HepG2 (cell line): ENCODE measurements around the gene GSK3B. TPM values are rescaled to one million over a fixed set of nuclear protein-coding genes. Genes with fewer than 3 reads are reported as not detected.

Experiments
- ATAC-seq: fragments of 200-7000 bp; cut with Tn5 transposase; 3 replicates; pipeline ENCODE4 v1.9.1; 2020; ENCODE audit warnings: mild to moderate bottlenecking, moderate library complexity
- BruUV-seq: library from RNA; stranded (reverse); fragments of 400-500 nt; replicated peaks from 2 replicates; lab custom pipeline; 2021; lab: Mats Ljungman, UMichigan
- CTCF ChIA-PET: fragments of 300-600 bp; formaldehyde crosslinking; extraction: SDS; loops from one replicate; lab custom pipeline; 2021; ENCODE audit warnings: low total read pairs, inconsistent platforms, low intra/inter-chr PET ratio; lab: Yijun Ruan, JAX
- POLR2A ChIA-PET: fragments of 350-600 bp; sonication (Branson Sonifier 250); formaldehyde crosslinking; loops from one replicate; lab custom pipeline; 2020; ENCODE audit warnings: antibody characterized with exemption, inconsistent platforms; lab: Yijun Ruan, JAX
- DNase-seq: peaks from one replicate; pipeline ENCODE4 v3.0.0-alpha.2; 2015; ENCODE audit warnings: low spot score
- FAIRE-seq: peaks from 3 replicates; lab custom pipeline; 2011; peaks lifted over from hg19 to GRCh38; lab: Jason Lieb, UNC
- H2AFZ ChIP-seq: one replicate; pipeline ENCODE4 v1.6.1; 2011; ENCODE audit warnings: low read length, inconsistent platforms
- H3K27ac ChIP-seq: fragments of 300-600 bp; 3 replicates; pipeline ENCODE4 v1.8.0; 2011; ENCODE audit warnings: mixed run types, mild to moderate bottlenecking, mixed read lengths, low read length, inconsistent platforms; ENCODE audit not compliant: insufficient read depth; ENCODE audit errors: extremely low read length
- H3K27me3 ChIP-seq, 2 experiments: fragments of 200-600 bp in 1 of 2; 2 replicates in 1 of 2; 3 replicates in 1 of 2; pipeline versions ENCODE4 v1.6.0 to v1.8.0; 2011; ENCODE audit warnings: low read length in 2 of 2, mild to moderate bottlenecking in 2 of 2, moderate library complexity in 2 of 2, inconsistent platforms in 1 of 2; ENCODE audit not compliant: insufficient read depth in 2 of 2, control insufficient read depth in 1 of 2
- H3K36me3 ChIP-seq, 2 experiments: fragments of 200-600 bp in 1 of 2; replicated peaks in 1 of 2; 2 replicates in 1 of 2; 3 replicates in 1 of 2; pipeline versions ENCODE4 v1.5.1 to v1.8.0; 2011; ENCODE audit warnings: low read length in 2 of 2, inconsistent platforms in 1 of 2; ENCODE audit not compliant: insufficient read depth in 2 of 2, control insufficient read depth in 1 of 2
- H3K4me1 ChIP-seq: 2 replicates; pipeline ENCODE4 v1.5.1; 2012; ENCODE audit warnings: low read length, inconsistent platforms; ENCODE audit not compliant: insufficient read depth
- H3K4me2 ChIP-seq: 2 replicates; pipeline ENCODE4 v1.6.0; 2011; ENCODE audit warnings: low read depth, low read length, inconsistent platforms
- H3K4me3 ChIP-seq, 3 experiments: fragments of 200-600 bp in 1 of 3; sonication (generic), shearing (Covaris generic) in 1 of 3; replicated peaks in 1 of 3; 2 replicates each; pipeline ENCODE4 v1.5.1; 2011 to 2016; ENCODE audit warnings: low read length in 3 of 3, inconsistent platforms in 2 of 3, low read depth in 2 of 3, mild to moderate bottlenecking in 2 of 3, control low read depth in 1 of 3, mixed read lengths in 1 of 3; ENCODE audit not compliant: insufficient read depth in 1 of 3
- H3K79me2 ChIP-seq: one replicate; pipeline ENCODE4 v1.6.1; 2011; ENCODE audit warnings: low read length, inconsistent platforms; ENCODE audit not compliant: insufficient read depth
- H3K9ac ChIP-seq: 2 replicates; pipeline ENCODE4 v1.6.0; 2011; ENCODE audit warnings: mild to moderate bottlenecking, low read depth, low read length, inconsistent platforms; ENCODE audit not compliant: insufficient read depth
- H3K9me3 ChIP-seq: 2 replicates; pipeline ENCODE4 v1.5.1; 2012; ENCODE audit warnings: mild to moderate bottlenecking, low read length
- H4K20me1 ChIP-seq: 2 replicates; pipeline ENCODE4 v1.6.0; 2011; ENCODE audit warnings: inconsistent platforms, mild to moderate bottlenecking, low read length, moderate library complexity; ENCODE audit not compliant: insufficient read depth
- ATF7 ChIP-seq, 2 experiments: fragments of 450-650 bp in 1 of 2; sonication (generic) in 1 of 2; formaldehyde crosslinking in 1 of 2; IDR thresholded peaks; 2 replicates each; pipeline versions ENCODE4 v1.4.0 to v1.6.1; 2016 to 2020; ENCODE audit warnings: antibody characterized with exemption in 1 of 2, mild to moderate bottlenecking in 1 of 2, missing genetic modification reagents in 1 of 2
- HIVEP1 ChIP-seq: sonication (generic); formaldehyde crosslinking; IDR thresholded peaks from 2 replicates; pipeline ENCODE4 v1.4.0; 2020; ENCODE audit warnings: mild to moderate bottlenecking, missing genetic modification reagents
- HMG20A ChIP-seq: IDR thresholded peaks from 2 replicates; pipeline ENCODE4 v1.6.1; 2016; ENCODE audit warnings: borderline replicate concordance
- TBL1XR1 ChIP-seq: fragments of 150-350 bp; IDR thresholded peaks from 2 replicates; pipeline ENCODE4 v1.6.1; 2014; ENCODE audit warnings: borderline replicate concordance, low read length; ENCODE audit not compliant: partially characterized antibody
- XRCC5 ChIP-seq: fragments of 200-400 bp; formaldehyde crosslinking; optimal IDR thresholded peaks from 2 replicates; pipeline ENCODE3; 2017; ENCODE audit warnings: mild to moderate bottlenecking, low read length
- ZNF329 ChIP-seq: sonication (generic); formaldehyde crosslinking; IDR thresholded peaks from 2 replicates; pipeline ENCODE4 v1.9.0; 2021; ENCODE audit warnings: low read depth, mild to moderate bottlenecking, missing genetic modification reagents
- ZNF460 ChIP-seq: sonication (generic); formaldehyde crosslinking; IDR thresholded peaks from 2 replicates; pipeline ENCODE4 v1.5.1; 2020; ENCODE audit warnings: missing genetic modification reagents, mild to moderate bottlenecking, borderline replicate concordance
- ZNF775 ChIP-seq: sonication (generic); formaldehyde crosslinking; IDR thresholded peaks from 2 replicates; pipeline ENCODE4 v1.4.0; 2020; ENCODE audit warnings: missing genetic modification reagents, mild to moderate bottlenecking, moderate library complexity, borderline replicate concordance
- WGBS: methylation state at CpG from one replicate; pipeline ENCODE4 v1.1.6; 2017; ENCODE audit warnings: low lambda C conversion rate; 5-methylcytosine and 5-hydroxymethylcytosine counted together
- in situ Hi-C: cut with HindIII; loops from 2 replicates; pipeline ENCODE4 v1.10.0; 2017; ENCODE audit warnings: low pct_unique_long_range_greater_than_20kb; ENCODE audit not compliant: extremely low pct_ligation_motif_present
- intact Hi-C: fragments of 100-400 bp; cut with micrococcal nuclease; formaldehyde crosslinking; loops from one replicate; pipeline ENCODE4 v1.10.0; 2022; ENCODE audit not compliant: unreplicated experiment
- polyA plus RNA-seq, 8 experiments: library from polyadenylated mRNA; depleted of rRNA in 3 of 8; stranded (reverse) in 7 of 8; unstranded in 1 of 8; fragments of >200 nt; fragmentation: Illumina TruSeq in 4 of 8; extraction: Trizol in 4 of 8; gene quantifications; 2 replicates each; pipeline versions ENCODE4 v1.2.1 to v1.2.3, GENCODE V29; 2011 to 2016; ENCODE audit warnings: low read depth in 4 of 8, missing spikeins in 1 of 8, mixed read lengths in 1 of 8; ENCODE audit not compliant: insufficient read depth in 1 of 8
- total RNA-seq, 5 experiments: library from RNA; depleted of rRNA; stranded (reverse); fragments of >200 nt; fragmentation: Illumina TruSeq; extraction: Trizol; gene quantifications; 2 replicates each; pipeline ENCODE4 v1.2.3, GENCODE V29; 2016; ENCODE audit warnings: low read depth in 1 of 5
- TF ChIP-seq, protein P1 (sequence below): sonication (generic); formaldehyde crosslinking; IDR thresholded peaks from 2 replicates; pipeline ENCODE4 v1.5.0; 2020; ENCODE audit warnings: mild to moderate bottlenecking, missing genetic modification reagents, borderline replicate concordance
- TF ChIP-seq, protein P2 (sequence below): IDR thresholded peaks from 2 replicates; pipeline ENCODE4 v1.6.1; 2012; ENCODE audit warnings: low read length, improper control_type of control experiment

GSK3B gene
- total and polyA plus RNA-seq, 2 of the 13 experiments (the other 11 are each of a cell fraction or from before 2014, with no cell fraction given) = 22.3 to 30.1 TPM

DNA sequence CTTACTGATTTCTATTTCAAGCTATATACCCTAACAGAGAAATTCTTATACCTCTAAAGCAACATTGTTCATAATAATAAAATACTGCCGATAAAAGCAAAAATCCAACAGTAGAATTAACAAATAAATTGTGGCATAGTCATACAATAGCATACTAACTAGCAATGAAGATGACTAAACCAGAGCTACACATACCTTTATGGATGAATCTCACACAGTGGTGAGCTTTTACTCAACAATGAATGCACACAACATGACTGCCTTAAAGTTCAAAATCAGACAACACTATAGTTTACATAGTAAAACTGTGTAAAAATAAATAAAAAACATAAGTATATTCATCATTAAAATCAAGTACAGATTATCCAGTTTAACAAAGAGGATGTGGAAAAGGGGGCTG lies 213.3 kb downstream of the GSK3B start:
- H3K27ac ChIP-seq = no peak overlapping the region
- intact Hi-C loops (no loop called here), in situ Hi-C loops (no loop called here)
- no peak overlapping the region for H3K4me3 ChIP-seq
- POLR2A ChIA-PET = interaction anchor here (0.9 kb wide), 1 partner anchor 214 kb away, joined by 3 read pairs; no protein-coding TSS in a partner anchor
- 96% methylated on average over 1 of the region's 1 CpG for WGBS
- TF ChIP-seq XRCC5 (no peak), HIVEP1 (CRISPR knock-in tag) (no peak), ZNF775 (CRISPR knock-in tag) (no peak), TBL1XR1 (no peak), ZNF329 (no peak), ATF7 (IDR thresholded peaks at IDR 0.05) (no peak), ATF7 (CRISPR knock-in tag; IDR thresholded peaks at IDR 0.05) (no peak), ZNF460 (no peak), HMG20A (CRISPR knock-in tag) (no peak)
- TF ChIP-seq, protein P1, sequence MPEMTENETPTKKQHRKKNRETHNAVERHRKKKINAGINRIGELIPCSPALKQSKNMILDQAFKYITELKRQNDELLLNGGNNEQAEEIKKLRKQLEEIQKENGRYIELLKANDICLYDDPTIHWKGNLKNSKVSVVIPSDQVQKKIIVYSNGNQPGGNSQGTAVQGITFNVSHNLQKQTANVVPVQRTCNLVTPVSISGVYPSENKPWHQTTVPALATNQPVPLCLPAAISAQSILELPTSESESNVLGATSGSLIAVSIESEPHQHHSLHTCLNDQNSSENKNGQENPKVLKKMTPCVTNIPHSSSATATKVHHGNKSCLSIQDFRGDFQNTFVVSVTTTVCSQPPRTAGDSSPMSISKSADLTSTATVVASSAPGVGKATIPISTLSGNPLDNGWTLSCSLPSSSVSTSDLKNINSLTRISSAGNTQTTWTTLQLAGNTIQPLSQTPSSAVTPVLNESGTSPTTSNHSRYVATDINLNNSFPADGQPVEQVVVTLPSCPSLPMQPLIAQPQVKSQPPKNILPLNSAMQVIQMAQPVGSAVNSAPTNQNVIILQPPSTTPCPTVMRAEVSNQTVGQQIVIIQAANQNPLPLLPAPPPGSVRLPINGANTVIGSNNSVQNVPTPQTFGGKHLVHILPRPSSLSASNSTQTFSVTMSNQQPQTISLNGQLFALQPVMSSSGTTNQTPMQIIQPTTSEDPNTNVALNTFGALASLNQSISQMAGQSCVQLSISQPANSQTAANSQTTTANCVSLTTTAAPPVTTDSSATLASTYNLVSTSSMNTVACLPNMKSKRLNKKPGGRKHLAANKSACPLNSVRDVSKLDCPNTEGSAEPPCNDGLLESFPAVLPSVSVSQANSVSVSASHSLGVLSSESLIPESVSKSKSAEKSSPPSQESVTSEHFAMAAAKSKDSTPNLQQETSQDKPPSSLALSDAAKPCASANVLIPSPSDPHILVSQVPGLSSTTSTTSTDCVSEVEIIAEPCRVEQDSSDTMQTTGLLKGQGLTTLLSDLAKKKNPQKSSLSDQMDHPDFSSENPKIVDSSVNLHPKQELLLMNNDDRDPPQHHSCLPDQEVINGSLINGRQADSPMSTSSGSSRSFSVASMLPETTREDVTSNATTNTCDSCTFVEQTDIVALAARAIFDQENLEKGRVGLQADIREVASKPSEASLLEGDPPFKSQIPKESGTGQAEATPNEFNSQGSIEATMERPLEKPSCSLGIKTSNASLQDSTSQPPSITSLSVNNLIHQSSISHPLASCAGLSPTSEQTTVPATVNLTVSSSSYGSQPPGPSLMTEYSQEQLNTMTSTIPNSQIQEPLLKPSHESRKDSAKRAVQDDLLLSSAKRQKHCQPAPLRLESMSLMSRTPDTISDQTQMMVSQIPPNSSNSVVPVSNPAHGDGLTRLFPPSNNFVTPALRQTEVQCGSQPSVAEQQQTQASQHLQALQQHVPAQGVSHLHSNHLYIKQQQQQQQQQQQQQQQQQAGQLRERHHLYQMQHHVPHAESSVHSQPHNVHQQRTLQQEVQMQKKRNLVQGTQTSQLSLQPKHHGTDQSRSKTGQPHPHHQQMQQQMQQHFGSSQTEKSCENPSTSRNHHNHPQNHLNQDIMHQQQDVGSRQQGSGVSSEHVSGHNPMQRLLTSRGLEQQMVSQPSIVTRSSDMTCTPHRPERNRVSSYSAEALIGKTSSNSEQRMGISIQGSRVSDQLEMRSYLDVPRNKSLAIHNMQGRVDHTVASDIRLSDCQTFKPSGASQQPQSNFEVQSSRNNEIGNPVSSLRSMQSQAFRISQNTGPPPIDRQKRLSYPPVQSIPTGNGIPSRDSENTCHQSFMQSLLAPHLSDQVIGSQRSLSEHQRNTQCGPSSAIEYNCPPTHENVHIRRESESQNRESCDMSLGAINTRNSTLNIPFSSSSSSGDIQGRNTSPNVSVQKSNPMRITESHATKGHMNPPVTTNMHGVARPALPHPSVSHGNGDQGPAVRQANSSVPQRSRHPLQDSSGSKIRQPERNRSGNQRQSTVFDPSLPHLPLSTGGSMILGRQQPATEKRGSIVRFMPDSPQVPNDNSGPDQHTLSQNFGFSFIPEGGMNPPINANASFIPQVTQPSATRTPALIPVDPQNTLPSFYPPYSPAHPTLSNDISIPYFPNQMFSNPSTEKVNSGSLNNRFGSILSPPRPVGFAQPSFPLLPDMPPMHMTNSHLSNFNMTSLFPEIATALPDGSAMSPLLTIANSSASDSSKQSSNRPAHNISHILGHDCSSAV (CRISPR knock-in tag) = no peak
- TF ChIP-seq, protein P2, sequence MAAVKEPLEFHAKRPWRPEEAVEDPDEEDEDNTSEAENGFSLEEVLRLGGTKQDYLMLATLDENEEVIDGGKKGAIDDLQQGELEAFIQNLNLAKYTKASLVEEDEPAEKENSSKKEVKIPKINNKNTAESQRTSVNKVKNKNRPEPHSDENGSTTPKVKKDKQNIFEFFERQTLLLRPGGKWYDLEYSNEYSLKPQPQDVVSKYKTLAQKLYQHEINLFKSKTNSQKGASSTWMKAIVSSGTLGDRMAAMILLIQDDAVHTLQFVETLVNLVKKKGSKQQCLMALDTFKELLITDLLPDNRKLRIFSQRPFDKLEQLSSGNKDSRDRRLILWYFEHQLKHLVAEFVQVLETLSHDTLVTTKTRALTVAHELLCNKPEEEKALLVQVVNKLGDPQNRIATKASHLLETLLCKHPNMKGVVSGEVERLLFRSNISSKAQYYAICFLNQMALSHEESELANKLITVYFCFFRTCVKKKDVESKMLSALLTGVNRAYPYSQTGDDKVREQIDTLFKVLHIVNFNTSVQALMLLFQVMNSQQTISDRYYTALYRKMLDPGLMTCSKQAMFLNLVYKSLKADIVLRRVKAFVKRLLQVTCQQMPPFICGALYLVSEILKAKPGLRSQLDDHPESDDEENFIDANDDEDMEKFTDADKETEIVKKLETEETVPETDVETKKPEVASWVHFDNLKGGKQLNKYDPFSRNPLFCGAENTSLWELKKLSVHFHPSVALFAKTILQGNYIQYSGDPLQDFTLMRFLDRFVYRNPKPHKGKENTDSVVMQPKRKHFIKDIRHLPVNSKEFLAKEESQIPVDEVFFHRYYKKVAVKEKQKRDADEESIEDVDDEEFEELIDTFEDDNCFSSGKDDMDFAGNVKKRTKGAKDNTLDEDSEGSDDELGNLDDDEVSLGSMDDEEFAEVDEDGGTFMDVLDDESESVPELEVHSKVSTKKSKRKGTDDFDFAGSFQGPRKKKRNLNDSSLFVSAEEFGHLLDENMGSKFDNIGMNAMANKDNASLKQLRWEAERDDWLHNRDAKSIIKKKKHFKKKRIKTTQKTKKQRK = no peak
- no peak for ATAC-seq
- no peak for DNase-seq
- H4K20me1 ChIP-seq = no peaks in the 10 kb centered on the region
- CTCF ChIA-PET = no interaction called here
- BruUV-seq = no TSS peak
- no peak for FAIRE-seq
- H3K27me3 ChIP-seq = no peaks in the 10 kb centered on the region
- no peaks in the 10 kb centered on the region for H3K79me2 ChIP-seq
- peaks cover 15% of the 10 kb centered on the region for H3K4me1 ChIP-seq
- no peaks in the 10 kb centered on the region; a peak in 2 of 5 replicates for H3K36me3 ChIP-seq
- no peak overlapping the region for H3K4me2 ChIP-seq
- H2AFZ ChIP-seq = no peak overlapping the region
- H3K9ac ChIP-seq = no peak overlapping the region
- H3K9me3 ChIP-seq = no peaks in the 10 kb centered on the region
